ENCODE results near the gene OPN5.

DNA sequence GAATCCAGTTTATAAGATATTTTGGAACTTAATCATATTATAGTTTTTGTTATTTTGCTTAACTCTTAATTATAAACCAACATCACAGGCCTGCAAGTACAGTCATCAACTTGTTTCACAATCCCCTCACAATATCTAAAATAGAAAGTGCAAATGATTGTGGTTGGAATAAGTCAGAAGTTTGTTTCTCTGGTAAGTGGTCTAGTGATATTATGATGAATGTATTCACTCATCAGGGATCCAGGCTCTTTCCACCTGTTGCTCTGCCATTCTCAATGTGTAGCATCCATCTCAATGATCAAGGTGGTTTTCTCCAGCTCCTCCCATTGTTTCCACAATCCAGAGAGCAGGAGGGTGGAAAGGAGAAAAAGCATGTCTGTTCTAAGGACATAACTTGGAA lies 54.2 kb downstream of the OPN5 start:
- TF ChIP-seq EZH2 (optimal IDR thresholded peaks at IDR 0.05; ENCODE audit: low read depth, low read length) (no peak), EZH2phosphoT487 (IDR thresholded peaks at IDR 0.05; ENCODE audit: low read length) (no peak)
- TF ChIP-seq, protein P1, sequence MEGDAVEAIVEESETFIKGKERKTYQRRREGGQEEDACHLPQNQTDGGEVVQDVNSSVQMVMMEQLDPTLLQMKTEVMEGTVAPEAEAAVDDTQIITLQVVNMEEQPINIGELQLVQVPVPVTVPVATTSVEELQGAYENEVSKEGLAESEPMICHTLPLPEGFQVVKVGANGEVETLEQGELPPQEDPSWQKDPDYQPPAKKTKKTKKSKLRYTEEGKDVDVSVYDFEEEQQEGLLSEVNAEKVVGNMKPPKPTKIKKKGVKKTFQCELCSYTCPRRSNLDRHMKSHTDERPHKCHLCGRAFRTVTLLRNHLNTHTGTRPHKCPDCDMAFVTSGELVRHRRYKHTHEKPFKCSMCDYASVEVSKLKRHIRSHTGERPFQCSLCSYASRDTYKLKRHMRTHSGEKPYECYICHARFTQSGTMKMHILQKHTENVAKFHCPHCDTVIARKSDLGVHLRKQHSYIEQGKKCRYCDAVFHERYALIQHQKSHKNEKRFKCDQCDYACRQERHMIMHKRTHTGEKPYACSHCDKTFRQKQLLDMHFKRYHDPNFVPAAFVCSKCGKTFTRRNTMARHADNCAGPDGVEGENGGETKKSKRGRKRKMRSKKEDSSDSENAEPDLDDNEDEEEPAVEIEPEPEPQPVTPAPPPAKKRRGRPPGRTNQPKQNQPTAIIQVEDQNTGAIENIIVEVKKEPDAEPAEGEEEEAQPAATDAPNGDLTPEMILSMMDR (IDR thresholded peaks at IDR 0.05; ENCODE audit: low read length), result no peak

Data from MM.1S (cell line).